Activated naive CD8-positive, alpha-beta T cell treated with anti-CD3 and anti-CD28 coated beads, Interleukin-2, amount 50 U/mL, for 24 hours (primary cell): Measurements from ENCODE around the gene CEP43.

Experiments
- ATAC-seq: fragments of 150-1000 bp; cut with Tn5 transposase; one replicate; pipeline ENCODE4 v1.10.0; 2021
- DNase-seq: peaks from one replicate; pipeline ENCODE4 v3.0.0; 2021
- H3K27ac Mint-ChIP-seq: one replicate; pipeline ENCODE4 v1.8.0; 2021; ENCODE audit warnings: mild to moderate bottlenecking, mixed read lengths
- H3K27me3 Mint-ChIP-seq: one replicate; pipeline ENCODE4 v1.8.0; 2021; ENCODE audit warnings: mixed read lengths
- H3K36me3 Mint-ChIP-seq: one replicate; pipeline ENCODE4 v1.8.0; 2021; ENCODE audit warnings: low read depth, mixed read lengths
- H3K4me1 Mint-ChIP-seq: one replicate; pipeline ENCODE4 v1.8.0; 2021; ENCODE audit warnings: mixed read lengths
- H3K4me3 Mint-ChIP-seq: one replicate; pipeline ENCODE4 v1.8.0; 2021; ENCODE audit warnings: mild to moderate bottlenecking, moderate library complexity, mixed read lengths
- H3K9me3 Mint-ChIP-seq: one replicate; pipeline ENCODE4 v1.8.0; 2021; ENCODE audit warnings: mixed read lengths

Gene CEP43

GRCh38 chr6:167015302-167015701 lies 16.1 kb downstream of the CEP43 start:
- Mint-ChIP-seq H3K4me1 (no peaks in the 10 kb centered on the region), H3K9me3 (no peaks in the 10 kb centered on the region), H3K36me3 (peaks cover 31% of the 10 kb centered on the region), H3K27ac (no peak overlapping the region), H3K4me3 (no peak overlapping the region), H3K27me3 (no peaks in the 10 kb centered on the region)
- no peak for DNase-seq
- no peak for ATAC-seq

- Mint-ChIP-seq H3K9me3 (no peaks in the 10 kb centered on the region), H3K36me3 (peaks cover 16% of the 10 kb centered on the region), H3K4me1 (no peaks in the 10 kb centered on the region), H3K27me3 (no peaks in the 10 kb centered on the region), H3K4me3 (no peak overlapping the region), H3K27ac (no peak overlapping the region)
- no peak for DNase-seq
- no peak for ATAC-seq
Observed at GRCh38 chr6:167020206-167020605, 21.0 kb downstream of the CEP43 start.

GRCh38 chr6:167027308-167027707 lies 28.1 kb downstream of the CEP43 start:
- DNase-seq, result no peak
- no peak for ATAC-seq
- no peak overlapping the region for H3K27ac Mint-ChIP-seq
- no peak overlapping the region for H3K4me3 Mint-ChIP-seq
- H3K27me3 Mint-ChIP-seq, result no peaks in the 10 kb centered on the region
- H3K9me3 Mint-ChIP-seq, result no peaks in the 10 kb centered on the region
- H3K4me1 Mint-ChIP-seq, result peaks cover 3% of the 10 kb centered on the region
- peaks cover 46% of the 10 kb centered on the region for H3K36me3 Mint-ChIP-seq

GRCh38 chr6:167027772-167028171 lies 28.6 kb downstream of the CEP43 start:
- H3K9me3 Mint-ChIP-seq, result no peaks in the 10 kb centered on the region
- no peak overlapping the region for H3K4me3 Mint-ChIP-seq
- no peak for DNase-seq
- peaks cover 48% of the 10 kb centered on the region for H3K36me3 Mint-ChIP-seq
- no peaks in the 10 kb centered on the region for H3K27me3 Mint-ChIP-seq
- H3K4me1 Mint-ChIP-seq, result peaks cover 3% of the 10 kb centered on the region
- no peak for ATAC-seq
- no peak overlapping the region for H3K27ac Mint-ChIP-seq

- ATAC-seq, result no peak
- H3K36me3 Mint-ChIP-seq, result peaks cover 63% of the 10 kb centered on the region
- H3K4me1 Mint-ChIP-seq, result peaks cover 3% of the 10 kb centered on the region
- no peaks in the 10 kb centered on the region for H3K27me3 Mint-ChIP-seq
- H3K27ac Mint-ChIP-seq, result no peak overlapping the region
- DNase-seq, result no peak
- H3K4me3 Mint-ChIP-seq, result no peak overlapping the region
- no peaks in the 10 kb centered on the region for H3K9me3 Mint-ChIP-seq
Observed at GRCh38 chr6:167030222-167031072, 31.2 kb downstream of the CEP43 start.

GRCh38 chr6:167031082-167031709 lies 32.0 kb downstream of the CEP43 start:
- DNase-seq (no peak), ATAC-seq (peak; percentile 68)
- Mint-ChIP-seq H3K4me3 (no peak overlapping the region), H3K27ac (no peak overlapping the region), H3K9me3 (no peaks in the 10 kb centered on the region), H3K4me1 (peaks cover 3% of the 10 kb centered on the region), H3K27me3 (no peaks in the 10 kb centered on the region), H3K36me3 (peaks cover 66% of the 10 kb centered on the region)

GRCh38 chr6:167034056-167034455 lies 34.9 kb downstream of the CEP43 start:
- Mint-ChIP-seq H3K27me3 (no peaks in the 10 kb centered on the region), H3K4me1 (peaks cover 8% of the 10 kb centered on the region), H3K27ac (no peak overlapping the region), H3K9me3 (no peaks in the 10 kb centered on the region), H3K4me3 (no peak overlapping the region), H3K36me3 (peaks cover 64% of the 10 kb centered on the region)
- ATAC-seq, result no peak
- no peak for DNase-seq

- Mint-ChIP-seq H3K4me3 (no peak overlapping the region), H3K9me3 (no peaks in the 10 kb centered on the region), H3K36me3 (peaks cover 54% of the 10 kb centered on the region), H3K27me3 (no peaks in the 10 kb centered on the region), H3K27ac (no peak overlapping the region), H3K4me1 (peaks cover 16% of the 10 kb centered on the region)
- DNase-seq (no peak), ATAC-seq (no peak)
Observed at GRCh38 chr6:167037762-167038161, 38.6 kb downstream of the CEP43 start.

GRCh38 chr6:167044696-167045095 lies 45.5 kb downstream of the CEP43 start:
- H3K4me1 Mint-ChIP-seq, result peaks cover 41% of the 10 kb centered on the region
- ATAC-seq, result no peak
- no peak overlapping the region for H3K27ac Mint-ChIP-seq

GRCh38 chr6:167045828-167046580 lies 46.8 kb downstream of the CEP43 start:
- Mint-ChIP-seq H3K36me3 (peaks cover 6% of the 10 kb centered on the region), H3K4me3 (no peak overlapping the region), H3K27me3 (no peaks in the 10 kb centered on the region), H3K9me3 (no peaks in the 10 kb centered on the region), H3K27ac (no peak overlapping the region), H3K4me1 (peaks cover 45% of the 10 kb centered on the region)
- ATAC-seq, result no peak
- no peak for DNase-seq

More at GRCh38 chr6:167044696-167045095, 45.5 kb downstream of the CEP43 start:
- Mint-ChIP-seq H3K27me3 (no peaks in the 10 kb centered on the region), H3K4me3 (no peak overlapping the region), H3K9me3 (no peaks in the 10 kb centered on the region), H3K36me3 (peaks cover 10% of the 10 kb centered on the region)
- DNase-seq, result no peak

GRCh38 chr6:167046861-167047495 lies 47.8 kb downstream of the CEP43 start:
- Mint-ChIP-seq H3K4me3 (no peak overlapping the region), H3K27ac (peak overlapping the region; percentile 63), H3K4me1 (peaks cover 37% of the 10 kb centered on the region), H3K9me3 (no peaks in the 10 kb centered on the region), H3K27me3 (no peaks in the 10 kb centered on the region), H3K36me3 (no peaks in the 10 kb centered on the region)
- DNase-seq (no peak), ATAC-seq (no peak)

GRCh38 chr6:167047554-167047953 lies 48.4 kb downstream of the CEP43 start:
- ATAC-seq (peak; percentile 80), DNase-seq (peak; percentile 44)
- Mint-ChIP-seq H3K4me1 (peaks cover 34% of the 10 kb centered on the region), H3K36me3 (no peaks in the 10 kb centered on the region), H3K9me3 (no peaks in the 10 kb centered on the region), H3K4me3 (peak overlapping the region; percentile 63), H3K27me3 (no peaks in the 10 kb centered on the region), H3K27ac (peak overlapping the region; percentile 63)
